Amygdala (tissue), 56 donors: ENCODE data around the gene KLF5.

Source experiments
- DNase-seq, 56 donors: peaks; one replicate each; lab custom pipeline; 2025; lab: John Stamatoyannopoulos, UW

KLF5 gene

DNA sequence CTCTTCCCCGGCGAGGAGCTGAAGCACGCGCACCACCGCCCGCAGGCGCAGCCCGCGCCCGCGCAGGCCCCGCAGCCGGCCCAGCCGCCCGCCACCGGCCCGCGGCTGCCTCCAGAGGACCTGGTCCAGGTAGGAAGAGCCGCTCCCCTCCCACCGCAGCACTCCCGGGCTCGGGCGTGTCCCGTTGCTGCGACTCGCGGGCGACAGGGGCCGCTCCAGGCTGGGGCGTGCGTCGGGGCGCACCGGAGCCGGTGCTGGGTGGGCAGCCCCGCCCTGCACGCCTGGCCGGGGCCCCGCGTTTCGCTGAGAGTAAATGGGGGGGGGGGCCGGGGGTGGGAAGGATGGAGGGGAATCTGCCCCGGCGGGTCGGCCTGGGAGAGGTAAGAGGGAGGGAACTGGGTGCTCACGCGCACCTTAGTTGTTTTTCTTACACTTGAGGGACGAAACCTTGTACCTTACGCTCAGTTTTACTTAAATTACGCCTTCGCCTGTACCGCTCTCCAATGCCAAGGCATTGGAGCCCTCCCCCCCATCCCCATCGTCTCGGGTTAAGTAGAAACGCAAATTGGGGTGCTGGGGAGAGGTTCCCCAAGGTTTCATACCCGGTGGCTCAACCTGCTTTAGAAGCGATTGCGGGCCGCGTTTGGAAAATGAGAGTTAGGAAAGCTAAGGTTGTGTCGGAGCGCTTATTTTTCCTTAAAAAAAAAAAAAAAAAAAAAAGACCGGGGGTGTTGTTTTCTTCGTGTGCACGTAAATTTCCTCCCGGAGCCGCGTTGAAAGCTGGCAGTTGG, 850 bp downstream of the KLF5 start:
- peak in 14 of 56 donors; percentile 3 to 65 (median 22) for DNase-seq

DNA sequence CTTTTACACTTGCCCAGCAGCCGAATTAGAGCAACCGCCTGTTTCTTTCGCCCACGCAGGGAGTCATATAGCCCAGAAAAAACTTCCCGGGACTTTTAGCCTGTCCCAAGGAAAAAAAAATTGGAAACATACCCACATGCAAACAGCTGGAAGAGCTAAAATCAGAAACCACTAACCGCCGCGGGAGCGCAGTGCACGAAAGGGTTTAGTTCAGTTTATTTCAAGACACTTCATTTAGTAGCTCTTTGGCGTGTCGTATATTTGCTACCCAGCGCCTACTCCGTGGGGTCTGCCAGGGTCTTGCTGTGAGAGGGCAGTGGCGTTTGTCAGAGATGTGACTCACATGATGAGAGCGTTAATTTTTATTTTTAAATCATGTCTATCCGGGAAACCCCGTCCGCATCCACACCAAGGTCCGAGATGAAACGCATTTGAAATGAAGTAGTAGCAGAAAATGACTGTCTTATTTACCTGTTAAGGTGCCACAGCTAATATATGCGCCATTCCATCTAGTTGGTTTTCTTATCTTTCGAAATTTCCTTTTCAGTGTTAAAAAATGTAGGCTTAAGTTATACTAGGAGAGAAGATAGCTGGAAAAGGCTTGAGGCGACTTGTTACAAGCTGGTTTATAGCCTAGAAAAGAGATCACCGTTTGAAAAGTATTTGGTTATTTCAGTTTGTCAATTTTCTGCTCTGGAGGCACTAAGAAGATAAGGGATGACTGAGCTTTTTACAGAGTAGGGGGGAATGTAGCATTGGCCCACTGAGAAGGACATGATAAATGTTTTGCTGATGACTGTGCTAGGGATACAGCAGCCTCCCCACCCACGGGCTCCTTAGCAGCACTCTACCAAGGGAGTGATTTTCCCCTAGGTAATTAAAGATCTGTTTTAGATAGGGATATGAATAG, 1.7 kb downstream of the KLF5 start:
- peak in 6 of 56 donors; percentile 1 to 40 (median 8) for DNase-seq

DNA sequence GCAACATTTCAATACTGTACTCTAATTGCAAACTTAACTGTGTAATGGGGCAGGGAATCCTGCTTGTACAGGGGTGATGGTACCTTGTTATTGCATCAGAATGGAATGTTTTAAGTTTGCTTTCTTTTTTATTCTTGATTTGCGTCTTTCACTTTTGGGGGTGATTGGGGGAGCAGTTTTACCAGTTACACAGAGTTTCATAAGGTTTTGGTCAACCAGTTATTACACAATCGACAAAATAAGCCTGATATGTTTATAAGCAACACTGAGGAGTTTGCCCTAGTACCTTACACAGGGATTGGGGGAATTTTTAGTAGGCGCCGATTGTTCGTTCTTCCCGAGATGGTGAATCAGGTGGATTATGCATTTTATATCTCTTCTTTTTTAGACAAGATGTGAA, 2.7 kb downstream of the KLF5 start:
- no peak for DNase-seq

DNA sequence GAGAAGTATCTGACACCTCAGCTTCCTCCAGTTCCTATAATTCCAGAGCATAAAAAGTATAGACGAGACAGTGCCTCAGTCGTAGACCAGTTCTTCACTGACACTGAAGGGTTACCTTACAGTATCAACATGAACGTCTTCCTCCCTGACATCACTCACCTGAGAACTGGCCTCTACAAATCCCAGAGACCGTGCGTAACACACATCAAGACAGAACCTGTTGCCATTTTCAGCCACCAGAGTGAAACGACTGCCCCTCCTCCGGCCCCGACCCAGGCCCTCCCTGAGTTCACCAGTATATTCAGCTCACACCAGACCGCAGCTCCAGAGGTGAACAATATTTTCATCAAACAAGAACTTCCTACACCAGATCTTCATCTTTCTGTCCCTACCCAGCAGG, 3.1 kb downstream of the KLF5 start:
- DNase-seq = peak in 1 of 56 donors; percentile 6

DNA sequence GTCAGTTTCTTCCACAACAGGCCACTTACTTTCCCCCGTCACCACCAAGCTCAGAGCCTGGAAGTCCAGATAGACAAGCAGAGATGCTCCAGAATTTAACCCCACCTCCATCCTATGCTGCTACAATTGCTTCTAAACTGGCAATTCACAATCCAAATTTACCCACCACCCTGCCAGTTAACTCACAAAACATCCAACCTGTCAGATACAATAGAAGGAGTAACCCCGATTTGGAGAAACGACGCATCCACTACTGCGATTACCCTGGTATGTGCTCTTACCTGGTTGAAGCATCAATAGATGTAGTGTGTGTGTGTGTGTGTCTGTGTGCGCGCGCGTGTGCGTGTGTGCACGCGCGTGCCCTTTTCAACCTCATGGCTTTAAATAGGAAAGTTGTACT, 3.7 kb downstream of the KLF5 start:
- DNase-seq = no peak

DNA sequence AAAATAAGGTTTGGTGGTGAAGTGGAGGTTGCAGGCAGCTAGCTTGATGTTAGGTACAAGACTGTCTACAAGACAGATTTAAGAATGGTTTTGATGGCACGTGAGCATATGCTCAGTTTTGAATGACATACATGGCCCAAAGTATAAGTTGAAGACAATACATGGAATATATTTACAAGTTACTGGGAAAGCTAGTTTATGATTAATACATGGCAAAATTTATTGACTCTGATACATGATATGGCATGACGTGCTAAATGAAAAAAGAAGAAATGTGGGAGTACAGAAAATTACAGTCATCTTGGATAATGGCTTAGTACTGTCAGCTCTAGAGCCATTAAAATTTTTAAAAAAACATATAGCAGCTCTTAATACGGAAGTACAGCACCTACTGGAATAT, 4.4 kb downstream of the KLF5 start:
- no peak for DNase-seq

DNA sequence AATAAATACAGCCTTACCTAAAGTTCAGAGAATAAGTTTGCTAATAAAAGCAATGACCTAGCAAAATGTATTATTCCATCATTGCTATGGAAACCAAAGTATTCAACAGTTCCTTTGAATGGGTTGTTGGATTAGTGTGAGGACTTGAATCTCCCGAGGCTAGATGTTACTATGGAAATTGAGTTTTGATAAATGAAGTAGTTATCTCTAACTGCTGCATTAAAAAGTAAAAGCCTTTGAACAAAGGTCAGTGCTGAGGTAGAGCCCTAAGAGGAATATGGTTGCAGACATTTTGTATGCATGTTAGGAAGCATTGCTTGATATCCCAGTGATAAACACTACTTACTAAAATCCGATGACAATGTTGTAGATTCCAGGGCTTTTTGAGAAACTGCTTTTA, 6.2 kb downstream of the KLF5 start:
- DNase-seq = no peak

DNA sequence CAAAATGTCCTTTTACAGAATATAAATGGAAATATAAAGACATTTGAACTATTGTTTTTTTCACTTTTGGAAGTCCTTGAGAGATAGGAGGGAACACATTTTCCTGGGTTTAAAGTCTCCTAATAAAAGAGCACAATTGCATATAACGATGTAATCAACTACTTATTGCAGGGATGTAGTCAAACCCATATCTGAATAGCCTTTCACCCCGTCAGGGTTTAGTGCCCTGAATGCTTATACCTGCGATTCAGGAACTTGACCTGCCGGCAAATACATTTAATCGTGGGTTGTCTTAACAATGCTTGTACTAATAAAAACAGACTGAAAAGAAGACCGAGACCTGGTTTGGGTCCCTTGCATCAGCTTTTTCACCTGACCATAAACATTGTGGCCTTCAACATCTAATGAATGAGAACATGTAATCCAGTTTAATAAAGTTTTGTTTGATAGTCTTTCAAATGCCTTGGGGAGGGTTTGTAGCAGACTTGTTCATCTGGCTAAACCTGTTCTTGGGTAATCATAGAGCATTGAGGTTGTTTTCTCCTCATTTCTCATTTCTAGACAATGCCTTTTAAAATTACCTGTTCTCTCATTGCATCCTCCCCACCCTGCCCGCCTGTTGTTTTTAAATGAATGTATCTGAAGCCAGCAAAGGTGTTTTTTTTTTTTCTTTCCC, 7.0 kb downstream of the KLF5 start:
- no peak for DNase-seq

DNA sequence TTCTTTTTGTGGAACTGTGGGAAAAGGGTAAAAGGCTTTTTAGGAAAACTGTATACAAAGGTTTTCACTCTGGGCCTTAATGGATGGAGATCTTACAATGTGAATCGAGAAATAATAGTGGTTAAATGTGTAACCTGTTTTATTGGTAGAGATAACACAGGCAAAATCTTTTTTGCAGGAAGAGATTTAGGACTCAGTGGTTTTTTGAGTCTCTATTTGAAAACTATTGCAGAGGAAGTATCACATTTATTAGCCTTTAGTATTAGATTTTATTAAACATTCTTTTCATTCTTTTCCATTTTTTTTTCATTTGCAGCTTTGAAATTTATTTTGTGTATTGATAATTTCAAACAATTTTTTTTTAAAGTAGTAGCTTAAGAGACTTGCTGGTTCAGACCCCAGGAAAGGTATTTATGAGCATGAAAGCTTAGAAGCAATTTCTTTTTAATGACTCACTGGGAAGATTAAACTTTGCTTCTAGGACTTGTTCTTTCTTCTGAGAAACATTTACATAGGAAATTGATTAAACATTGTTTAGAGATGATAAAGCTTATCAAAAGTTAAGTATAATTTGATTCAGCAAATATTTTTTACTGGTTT, 10.5 kb downstream of the KLF5 start:
- DNase-seq = no peak

DNA sequence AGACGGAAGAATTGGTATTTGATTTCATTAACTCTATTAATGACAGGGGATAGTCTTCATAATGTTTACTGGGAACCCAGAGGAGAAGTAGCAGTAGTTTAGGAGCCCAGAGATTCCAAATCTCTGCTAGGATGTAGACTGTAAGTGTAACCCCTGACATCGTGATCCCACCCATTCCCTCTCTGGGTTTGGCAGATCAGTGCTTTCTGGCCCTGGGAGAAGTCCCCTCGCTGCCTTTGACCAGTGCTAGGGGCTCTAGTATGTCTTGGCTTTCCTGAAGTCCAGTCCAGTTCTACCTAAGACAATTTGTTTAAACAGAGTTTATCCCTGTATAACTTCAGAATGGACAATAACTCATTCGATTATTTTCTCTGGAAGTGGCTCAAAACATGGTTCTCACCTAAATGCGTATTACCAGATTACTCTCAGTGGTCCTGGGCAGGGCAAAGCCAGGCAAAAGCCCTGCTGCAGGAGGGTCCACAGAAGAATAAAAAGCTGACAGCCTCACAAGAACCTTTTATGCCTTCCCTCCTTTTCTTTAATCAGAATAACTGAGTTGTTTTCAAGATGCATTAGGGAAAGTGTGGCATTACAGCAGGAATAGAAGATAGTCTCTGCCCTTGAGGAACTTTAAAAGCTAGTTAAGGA, 11.8 kb downstream of the KLF5 start:
- DNase-seq = no peak

DNA sequence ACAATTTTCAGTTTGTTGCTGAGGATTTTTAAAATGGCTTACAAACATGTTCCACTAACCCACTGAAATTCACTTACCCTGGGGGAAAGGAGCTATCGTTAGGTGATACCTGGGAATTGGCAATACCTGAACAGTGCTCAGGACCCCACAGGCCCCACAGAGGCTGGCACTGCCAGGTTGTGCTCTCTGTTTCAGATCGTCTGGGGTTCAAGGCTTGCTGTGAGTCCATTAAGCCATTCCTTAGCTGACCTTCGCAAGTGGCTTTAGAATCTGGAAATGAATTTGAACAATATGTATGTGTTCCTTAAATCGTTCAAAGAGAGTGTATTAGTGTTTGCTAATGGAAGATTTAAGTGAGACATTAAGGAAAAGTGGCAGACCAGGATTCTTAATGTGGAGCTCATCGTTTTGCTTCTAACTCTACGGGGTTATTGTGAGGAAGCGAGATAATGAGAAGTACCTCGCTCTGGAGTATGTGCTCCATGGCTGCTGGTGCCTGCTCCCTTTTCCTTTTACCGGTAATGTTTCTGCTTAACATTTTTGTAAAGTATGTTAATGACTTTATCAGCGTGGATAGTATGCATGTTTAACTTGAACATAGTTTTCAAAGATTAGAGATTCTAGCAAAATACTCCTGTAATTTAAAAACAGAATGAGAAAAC, 13.6 kb downstream of the KLF5 start:
- no peak for DNase-seq

DNA sequence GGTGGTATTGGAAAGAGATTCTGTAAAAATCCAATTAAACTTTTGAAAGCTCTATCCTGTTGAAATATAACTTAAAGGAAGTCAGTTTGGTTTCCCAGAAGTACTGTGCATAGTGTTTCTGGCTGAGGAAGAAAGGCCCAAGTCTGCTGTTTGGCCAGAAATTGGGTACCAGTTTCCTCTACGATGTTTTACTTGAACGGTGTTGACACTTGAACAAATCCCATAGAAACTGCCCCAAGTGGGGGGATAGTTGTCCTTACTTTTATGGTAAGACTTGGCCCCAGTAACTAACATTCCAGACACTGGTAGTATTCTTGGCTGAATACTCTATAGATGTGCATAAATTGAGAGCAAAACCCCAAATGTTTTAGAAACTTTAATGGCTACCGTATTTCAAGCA, 14.2 kb downstream of the KLF5 start:
- no peak for DNase-seq

DNA sequence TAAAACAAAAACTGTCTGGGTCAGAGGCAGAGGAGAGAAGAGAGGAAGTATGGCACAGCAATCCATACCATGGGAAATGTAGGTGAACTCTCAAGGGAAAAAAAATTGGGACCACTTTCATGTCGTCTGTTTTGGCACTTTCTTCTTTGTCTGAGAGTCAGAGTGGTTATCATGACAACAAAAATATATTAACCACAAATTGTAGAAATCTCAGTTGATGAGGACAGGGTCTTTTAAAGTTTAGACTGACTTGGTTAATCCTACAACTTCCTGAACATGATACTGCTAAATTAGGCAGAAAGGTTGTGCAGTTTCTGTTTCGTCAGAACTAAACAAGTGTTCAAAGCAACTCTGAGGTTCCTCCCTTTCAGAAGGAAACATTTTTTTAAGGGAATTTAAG, 15.2 kb downstream of the KLF5 start:
- DNase-seq = no peak

DNA sequence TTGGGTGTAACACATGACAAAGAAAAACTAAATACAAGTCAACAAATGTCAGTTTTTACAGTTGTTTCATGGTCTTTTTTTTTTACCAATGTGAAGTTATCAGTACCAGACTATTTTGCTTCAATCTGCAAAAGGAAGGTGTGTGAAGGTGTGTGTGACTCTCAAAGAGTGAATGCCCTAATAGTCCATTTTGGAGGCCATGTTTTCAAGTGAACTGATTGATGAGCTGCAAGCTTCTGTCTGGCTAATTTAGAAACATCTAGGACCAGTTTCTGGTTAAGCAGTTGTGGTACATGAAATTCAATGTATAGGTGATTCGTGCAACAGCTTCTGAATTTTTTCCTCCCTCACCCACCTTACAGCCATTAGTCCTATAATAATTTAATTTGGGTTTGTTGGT, 16.1 kb downstream of the KLF5 start:
- DNase-seq = no peak

DNA sequence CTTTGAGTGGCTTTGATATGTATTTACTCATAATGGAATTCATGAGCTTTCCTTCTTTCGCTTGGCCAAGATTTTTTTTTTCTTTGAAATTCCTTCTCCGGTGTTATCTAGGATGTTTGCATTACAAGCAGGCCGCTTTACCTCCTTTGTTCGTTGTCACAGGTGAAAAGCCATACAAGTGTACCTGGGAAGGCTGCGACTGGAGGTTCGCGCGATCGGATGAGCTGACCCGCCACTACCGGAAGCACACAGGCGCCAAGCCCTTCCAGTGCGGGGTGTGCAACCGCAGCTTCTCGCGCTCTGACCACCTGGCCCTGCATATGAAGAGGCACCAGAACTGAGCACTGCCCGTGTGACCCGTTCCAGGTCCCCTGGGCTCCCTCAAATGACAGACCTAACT, 16.7 kb downstream of the KLF5 start:
- DNase-seq = no peak

DNA sequence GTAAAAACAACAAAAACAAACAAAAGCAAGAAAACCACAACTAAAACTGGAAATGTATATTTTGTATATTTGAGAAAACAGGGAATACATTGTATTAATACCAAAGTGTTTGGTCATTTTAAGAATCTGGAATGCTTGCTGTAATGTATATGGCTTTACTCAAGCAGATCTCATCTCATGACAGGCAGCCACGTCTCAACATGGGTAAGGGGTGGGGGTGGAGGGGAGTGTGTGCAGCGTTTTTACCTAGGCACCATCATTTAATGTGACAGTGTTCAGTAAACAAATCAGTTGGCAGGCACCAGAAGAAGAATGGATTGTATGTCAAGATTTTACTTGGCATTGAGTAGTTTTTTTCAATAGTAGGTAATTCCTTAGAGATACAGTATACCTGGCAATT, 17.1 kb downstream of the KLF5 start:
- DNase-seq = no peak

DNA sequence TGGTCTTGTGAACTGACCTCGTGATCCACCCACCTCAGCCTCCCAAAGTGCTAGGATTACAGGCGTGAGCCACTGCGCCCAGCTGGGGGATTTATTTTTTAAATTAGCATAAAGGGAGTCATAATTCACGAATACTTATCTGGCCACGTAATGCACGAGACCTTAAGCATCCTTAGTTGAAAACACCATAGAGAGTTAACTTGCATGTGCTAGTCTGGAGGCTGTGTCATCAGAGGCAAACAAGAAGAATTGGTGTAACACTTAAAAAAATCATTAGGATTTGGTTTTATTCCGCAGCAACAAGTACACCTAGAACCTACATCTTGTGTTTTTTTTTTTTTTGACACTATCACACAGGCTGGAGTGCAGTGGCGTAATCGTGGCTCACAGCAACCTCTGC, 19.1 kb downstream of the KLF5 start:
- DNase-seq = no peak

DNA sequence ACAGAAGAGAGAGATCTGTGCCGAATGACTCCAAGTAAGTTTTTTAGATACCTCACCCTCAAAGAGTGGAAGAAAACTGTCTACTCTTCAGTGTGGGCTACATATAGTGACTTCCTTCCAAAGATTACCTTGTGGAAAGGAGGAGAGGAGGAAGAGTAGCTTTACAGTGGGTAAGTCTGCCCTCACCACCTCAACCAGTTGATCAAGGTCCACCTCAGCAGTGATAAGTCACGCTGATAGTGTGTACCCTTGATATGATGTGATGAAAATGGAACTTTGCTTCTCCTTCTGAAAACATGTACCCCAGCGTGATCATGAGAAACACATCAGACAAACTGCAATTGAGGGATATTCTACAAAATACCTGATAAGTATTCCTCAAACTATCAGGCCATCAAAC, 20.6 kb downstream of the KLF5 start:
- no peak for DNase-seq

DNA sequence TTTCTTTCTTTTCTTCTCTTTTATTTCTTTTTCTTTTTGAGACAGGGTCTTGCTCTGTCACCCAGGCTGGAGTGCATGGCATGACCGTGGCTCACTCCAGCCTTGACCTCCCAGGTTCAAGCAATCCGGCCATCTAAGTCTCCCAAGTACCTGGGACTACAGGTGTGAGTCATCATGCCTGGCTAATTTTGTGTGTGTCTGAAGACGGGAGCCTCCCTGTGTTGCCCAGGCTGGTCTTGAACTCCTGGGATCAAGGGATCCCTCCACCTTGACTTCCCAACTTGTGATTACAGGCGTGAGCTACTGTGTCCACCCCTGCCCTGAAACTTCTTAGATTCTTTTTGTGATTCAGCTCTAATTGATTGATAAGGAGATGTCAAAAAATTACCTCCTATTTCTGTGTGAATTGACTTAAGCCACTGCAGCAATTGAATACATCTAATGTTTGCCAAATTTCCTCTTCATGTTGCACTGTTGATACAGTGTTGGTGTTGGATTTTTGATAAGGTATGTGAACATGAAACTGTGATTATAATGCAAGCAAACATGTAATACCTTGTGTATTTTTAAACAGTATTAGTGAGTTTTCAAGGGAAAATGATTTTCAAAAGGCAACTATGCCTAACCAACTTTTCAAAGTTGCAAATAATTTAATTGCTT, 22.6 kb downstream of the KLF5 start:
- no peak for DNase-seq
